SK-N-SH (cell line): ENCODE measurements around the gene ACKR3. TPM values are rescaled to one million over a fixed set of nuclear protein-coding genes. Genes with fewer than 3 reads are reported as not detected.

Source experiments
- CTCF ChIA-PET: fragments of 300-600, 350-600 bp; formaldehyde crosslinking; extraction: SDS; loops from one replicate; lab custom pipeline; 2021; lab: Yijun Ruan, JAX
- POLR2A ChIA-PET: fragments of 350-600 bp; sonication (Branson Sonifier 250); formaldehyde crosslinking; extraction: SDS; loops from one replicate; lab custom pipeline; 2020; ENCODE audit warnings: antibody characterized with exemption, inconsistent platforms; lab: Yijun Ruan, JAX
- DNase-seq: peaks from one replicate; pipeline ENCODE4 v3.0.0; 2012
- H2AFZ ChIP-seq: fragments of 200-600 bp; sonication (generic); 2 replicates; pipeline ENCODE4 v1.8.1; 2016; ENCODE audit warnings: antibody characterized with exemption, mild to moderate bottlenecking, low read depth
- H3F3A ChIP-seq: fragments of 200-600 bp; sonication (generic); replicated peaks from 2 replicates; pipeline ENCODE3; 2016; ENCODE audit warnings: antibody characterized with exemption, mild to moderate bottlenecking; ENCODE audit not compliant: insufficient read depth
- H3K27ac ChIP-seq, 2 experiments: fragments of 200-500 bp in 1 of 2; fragments of 200-600 bp in 1 of 2; sonication (Bioruptor generic) in 1 of 2; sonication (generic), shearing (Covaris generic) in 1 of 2; 2 replicates each; pipeline versions ENCODE4 v1.5.1 to v1.6.1; 2014 to 2016; ENCODE audit warnings: low read depth in 2 of 2, inconsistent platforms in 1 of 2, low read length in 1 of 2, mild to moderate bottlenecking in 1 of 2, mixed read lengths in 1 of 2
- H3K27me3 ChIP-seq: fragments of 200-600 bp; sonication (generic), shearing (Covaris generic); 2 replicates; pipeline ENCODE4 v1.6.1; 2016; ENCODE audit warnings: mixed run types; ENCODE audit not compliant: insufficient read depth
- H3K36me3 ChIP-seq, 2 experiments: fragments of 200-500 bp in 1 of 2; fragments of 200-600 bp in 1 of 2; sonication (Bioruptor generic) in 1 of 2; sonication (generic) in 1 of 2; replicated peaks in 1 of 2; 2 replicates each; pipeline versions ENCODE3 to v1.5.1; 2014 to 2016; ENCODE audit warnings: low read length in 1 of 2, mild to moderate bottlenecking in 1 of 2; ENCODE audit not compliant: insufficient read depth in 2 of 2, control insufficient read depth in 1 of 2
- H3K4me1 ChIP-seq, 2 experiments: fragments of 200-500 bp in 1 of 2; fragments of 200-600 bp in 1 of 2; sonication (Bioruptor generic) in 1 of 2; sonication (generic), shearing (Covaris generic) in 1 of 2; 2 replicates each; pipeline versions ENCODE4 v1.5.1 to v1.6.1; 2014 to 2016; ENCODE audit warnings: low read depth in 1 of 2, low read length in 1 of 2, mixed run types in 1 of 2; ENCODE audit not compliant: insufficient read depth in 2 of 2, control insufficient read depth in 1 of 2
- H3K4me2 ChIP-seq: fragments of 200-600 bp; sonication (generic), shearing (Covaris generic); 2 replicates; pipeline ENCODE4 v1.6.1; 2017; ENCODE audit warnings: mixed run types
- H3K4me3 ChIP-seq, 2 experiments: fragments of 200-500 bp in 1 of 2; fragments of 200-600 bp in 1 of 2; sonication (Bioruptor generic) in 1 of 2; sonication (generic), shearing (Covaris generic) in 1 of 2; 2 replicates each; pipeline versions ENCODE4 v1.5.1 to v1.8.1; 2014 to 2016; ENCODE audit warnings: low read depth in 2 of 2, inconsistent platforms in 1 of 2, low read length in 1 of 2, mild to moderate bottlenecking in 1 of 2, mixed read lengths in 1 of 2, moderate library complexity in 1 of 2
- H3K79me2 ChIP-seq: fragments of 200-600 bp; sonication (generic); 2 replicates; pipeline ENCODE4 v1.8.1; 2017; ENCODE audit warnings: mild to moderate bottlenecking; ENCODE audit not compliant: insufficient read depth
- H3K9ac ChIP-seq: fragments of 200-600 bp; sonication (generic); 2 replicates; pipeline ENCODE4 v1.6.1; 2017; ENCODE audit warnings: mixed run types
- H3K9me2 ChIP-seq: fragments of 200-600 bp; sonication (generic); 2 replicates; pipeline ENCODE4 v1.6.1; 2017; ENCODE audit warnings: mixed run types
- H3K9me3 ChIP-seq: fragments of 200-600 bp; sonication (generic); 2 replicates; pipeline ENCODE4 v1.6.1; 2017; ENCODE audit warnings: mixed run types, mild to moderate bottlenecking, moderate library complexity
- H4K20me1 ChIP-seq: fragments of 200-600 bp; sonication (generic); 2 replicates; pipeline ENCODE4 v1.6.1; 2017; ENCODE audit warnings: mild to moderate bottlenecking, mixed run types; ENCODE audit not compliant: insufficient read depth
- EP300 ChIP-seq, 2 experiments: IDR thresholded peaks; 2 replicates each; pipeline versions ENCODE4 v1.4.0 to v1.6.1; 2012; ENCODE audit warnings: borderline replicate concordance in 1 of 2, low read depth in 1 of 2, low read length in 1 of 2
- FOXM1 ChIP-seq: IDR thresholded peaks from 2 replicates; pipeline ENCODE4 v1.4.0; 2012; ENCODE audit warnings: low read depth, mild to moderate bottlenecking
- GABPA ChIP-seq: IDR thresholded peaks from 2 replicates; pipeline ENCODE4 v1.4.0; 2012; ENCODE audit warnings: low read depth, mild to moderate bottlenecking
- JUND ChIP-seq: IDR thresholded peaks from 2 replicates; pipeline ENCODE4 v1.4.0; 2012
- MAX ChIP-seq: IDR thresholded peaks from 2 replicates; pipeline ENCODE4 v1.4.0; 2012; ENCODE audit warnings: low read depth
- MEF2A ChIP-seq: IDR thresholded peaks from 2 replicates; pipeline ENCODE4 v1.4.0; 2012; ENCODE audit warnings: low read depth, borderline replicate concordance
- MXI1 ChIP-seq: IDR thresholded peaks from 2 replicates; pipeline ENCODE4 v1.6.1; 2012; ENCODE audit warnings: mild to moderate bottlenecking, low read depth, low read length, improper control_type of control experiment
- NFIC ChIP-seq: IDR thresholded peaks from 2 replicates; pipeline ENCODE4 v1.4.0; 2012; ENCODE audit warnings: borderline replicate concordance
- NRF1 ChIP-seq: IDR thresholded peaks from 2 replicates; pipeline ENCODE4 v1.6.1; 2012; ENCODE audit warnings: low read depth, mild to moderate bottlenecking, low read length
- POLR2AphosphoS5 ChIP-seq: IDR thresholded peaks from 2 replicates; pipeline ENCODE4 v1.6.1; 2012; ENCODE audit warnings: low read depth, low read length
- REST ChIP-seq: IDR thresholded peaks from 2 replicates; pipeline ENCODE4 v1.6.1; 2012; ENCODE audit warnings: mild to moderate bottlenecking, low read depth, low read length, moderate library complexity
- RXRA ChIP-seq: IDR thresholded peaks from 2 replicates; pipeline ENCODE4 v1.4.0; 2012; ENCODE audit warnings: low read depth, mild to moderate bottlenecking, borderline replicate concordance
- SMC3 ChIP-seq: IDR thresholded peaks from 2 replicates; pipeline ENCODE4 v1.6.1; 2012; ENCODE audit warnings: low read depth, low read length, improper control_type of control experiment
- TEAD4 ChIP-seq: IDR thresholded peaks from 2 replicates; pipeline ENCODE4 v1.4.0; 2012; ENCODE audit warnings: mild to moderate bottlenecking, borderline replicate concordance; ENCODE audit not compliant: insufficient read depth
- USF1 ChIP-seq: IDR thresholded peaks from 2 replicates; pipeline ENCODE4 v1.4.0; 2012; ENCODE audit warnings: low read depth, borderline replicate concordance
- USF2 ChIP-seq: fragments of 150-350 bp; IDR thresholded peaks from 2 replicates; pipeline ENCODE4 v1.6.1; 2017; ENCODE audit warnings: antibody characterized with exemption, low read length, low read depth, borderline replicate concordance
- YY1 ChIP-seq: IDR thresholded peaks from 2 replicates; pipeline ENCODE4 v1.4.0; 2012; ENCODE audit warnings: low read depth, mild to moderate bottlenecking
- ZBTB33 ChIP-seq: IDR thresholded peaks from 2 replicates; pipeline ENCODE4 v1.4.0; 2012; ENCODE audit warnings: low read depth, borderline replicate concordance
- WGBS: methylation state at CpG from one replicate; pipeline ENCODE4 v1.1.6; 2017; ENCODE audit warnings: low lambda C conversion rate; 5-methylcytosine and 5-hydroxymethylcytosine counted together
- polyA plus RNA-seq, 3 experiments: library from polyadenylated mRNA; depleted of rRNA; stranded (reverse); fragments of >200 nt; gene quantifications; 2 replicates each; pipeline ENCODE4 v1.2.3, GENCODE V29; 2012

Gene ACKR3
- polyA plus RNA-seq, 1 of the 3 experiments (the other 2 are of a cell fraction), result not detected

GRCh38 chr2:236626391-236627150, 56.9 kb downstream of the ACKR3 start (continued):
- TF ChIP-seq USF2, result no peak
- TF ChIP-seq, all 33 proteins: peak for 0

GRCh38 chr2:236627193-236627592, 57.6 kb downstream of the ACKR3 start:
- WGBS, result 55% methylated on average over 8 of the region's 11 CpGs
- POLR2A ChIA-PET, result no interaction called here
- CTCF ChIA-PET, result interaction anchor here (1.8 kb wide), 1 partner anchor 10 kb away, joined by 6 read pairs; no protein-coding TSS in a partner anchor

More at GRCh38 chr2:236627193-236627592, 57.6 kb downstream of the ACKR3 start:
- TF ChIP-seq POLR2AphosphoS5, result no peak
- no peak for TF ChIP-seq MXI1
- no peak for TF ChIP-seq FOXM1
- no peak for TF ChIP-seq GABPA
- no peak for TF ChIP-seq TEAD4
- TF ChIP-seq EP300 (IDR thresholded peaks at IDR 0.05; ENCODE audit: borderline replicate concordance in 1 of 2, low read depth in 1 of 2, low read length in 1 of 2), result no peak
- no peak for TF ChIP-seq YY1
- TF ChIP-seq ZBTB33, result no peak
- TF ChIP-seq SMC3, result no peak
- TF ChIP-seq JUND, result no peak
- TF ChIP-seq NRF1, result no peak
- no peak for TF ChIP-seq NFIC
- TF ChIP-seq USF2, result no peak
- TF ChIP-seq RXRA, result no peak
- TF ChIP-seq MAX, result no peak
- no peak for TF ChIP-seq REST
- no peak for TF ChIP-seq USF1
- TF ChIP-seq MEF2A, result no peak
- H3K4me1 ChIP-seq, result peaks cover 0 to 6% of the 10 kb centered on the region in 2 experiments; a peak in 1 of 4 replicates
- no peak overlapping the region for H2AFZ ChIP-seq
- no peak for DNase-seq
- no peaks in the 10 kb centered on the region for H3K79me2 ChIP-seq
- H4K20me1 ChIP-seq, result no peaks in the 10 kb centered on the region
- no peaks in the 10 kb centered on the region; the same call in 1 of the 2 replicates for H3K27me3 ChIP-seq
- no peaks in the 10 kb centered on the region for H3K9me2 ChIP-seq
- no peaks in the 10 kb centered on the region for H3F3A ChIP-seq
- no peak overlapping the region for H3K4me3 ChIP-seq
- H3K27ac ChIP-seq, result no peak overlapping the region
- no peak overlapping the region for H3K9ac ChIP-seq
- no peaks in the 10 kb centered on the region for H3K36me3 ChIP-seq
- H3K4me2 ChIP-seq, result no peak overlapping the region
- H3K9me3 ChIP-seq, result no peaks in the 10 kb centered on the region
